WTC11 (cell line): Measurements from ENCODE around the gene ZNF850. TPM values are rescaled to one million over a fixed set of nuclear protein-coding genes. Genes with fewer than 3 reads are reported as not detected.

Experiments used
- CREM ChIP-seq: sonication (generic); formaldehyde crosslinking; IDR thresholded peaks from 2 replicates; pipeline ENCODE4 v1.8.1; 2022; ENCODE audit warnings: mild to moderate bottlenecking, missing genetic modification reagents, moderate library complexity
- CTCF ChIP-seq: fragments of 200-600 bp; IDR thresholded peaks from 2 replicates; pipeline ENCODE4 v1.8.0; 2022; ENCODE audit warnings: antibody characterized with exemption
- E2F5 ChIP-seq: sonication (generic); formaldehyde crosslinking; IDR thresholded peaks from 2 replicates; pipeline ENCODE4 v1.8.1; 2022; ENCODE audit warnings: mild to moderate bottlenecking, moderate library complexity, missing genetic modification reagents
- ELF4 ChIP-seq: sonication (generic); formaldehyde crosslinking; IDR thresholded peaks from 2 replicates; pipeline ENCODE4 v1.8.1; 2022; ENCODE audit warnings: low read depth, mild to moderate bottlenecking, moderate library complexity, missing genetic modification reagents
- ESRRA ChIP-seq: sonication (generic); formaldehyde crosslinking; IDR thresholded peaks from 2 replicates; pipeline ENCODE4 v1.8.1; 2022; ENCODE audit warnings: mild to moderate bottlenecking, missing genetic modification reagents, borderline replicate concordance
- FOXP4 ChIP-seq: sonication (generic); formaldehyde crosslinking; IDR thresholded peaks from 2 replicates; pipeline ENCODE4 v1.8.0; 2022; ENCODE audit warnings: mild to moderate bottlenecking, missing genetic modification reagents
- GABPB1 ChIP-seq: sonication (generic); formaldehyde crosslinking; IDR thresholded peaks from 2 replicates; pipeline ENCODE4 v1.8.1; 2023; ENCODE audit warnings: mild to moderate bottlenecking, missing genetic modification reagents
- GRHL2 ChIP-seq: fragments of 250-450 bp; sonication (Bioruptor Pico); IDR thresholded peaks from 2 replicates; pipeline ENCODE4 v1.8.0; 2022; ENCODE audit warnings: mild to moderate bottlenecking, moderate library complexity; ENCODE audit not compliant: insufficient replicate concordance, severe bottlenecking
- HMGA2 ChIP-seq: fragments of 250-450 bp; sonication (Bioruptor Pico); IDR thresholded peaks from 2 replicates; pipeline ENCODE4 v1.4.0; 2021; ENCODE audit warnings: mild to moderate bottlenecking, moderate library complexity
- IRF1 ChIP-seq: sonication (generic); formaldehyde crosslinking; IDR thresholded peaks from 2 replicates; pipeline ENCODE4 v1.8.0; 2023; ENCODE audit warnings: missing genetic modification reagents
- JUN ChIP-seq: sonication (generic); formaldehyde crosslinking; IDR thresholded peaks from 2 replicates; pipeline ENCODE4 v1.8.0; 2023; ENCODE audit warnings: mild to moderate bottlenecking, missing genetic modification reagents
- MAX ChIP-seq: sonication (generic); formaldehyde crosslinking; IDR thresholded peaks from 2 replicates; pipeline ENCODE4 v1.8.0; 2022; ENCODE audit warnings: mild to moderate bottlenecking, missing genetic modification reagents
- MYBL2 ChIP-seq: sonication (generic); formaldehyde crosslinking; IDR thresholded peaks from 2 replicates; pipeline ENCODE4 v1.8.1; 2023; ENCODE audit warnings: mild to moderate bottlenecking, moderate library complexity, missing genetic modification reagents
- NR2C2 ChIP-seq: sonication (generic); formaldehyde crosslinking; IDR thresholded peaks from 2 replicates; pipeline ENCODE4 v1.8.0; 2022; ENCODE audit warnings: mild to moderate bottlenecking, missing genetic modification reagents
- PRDM15 ChIP-seq: sonication (generic); formaldehyde crosslinking; IDR thresholded peaks from 2 replicates; pipeline ENCODE4 v1.8.0; 2022; ENCODE audit warnings: missing genetic modification reagents
- PREB ChIP-seq: sonication (generic); formaldehyde crosslinking; IDR thresholded peaks from 2 replicates; pipeline ENCODE4 v1.8.1; 2022; ENCODE audit warnings: mild to moderate bottlenecking, missing genetic modification reagents, moderate library complexity, borderline replicate concordance
- SOX15 ChIP-seq: fragments of 250-450 bp; sonication (Bioruptor Pico); IDR thresholded peaks from 2 replicates; pipeline ENCODE4 v1.9.0; 2021; ENCODE audit warnings: mild to moderate bottlenecking
- STAT6 ChIP-seq: sonication (generic); formaldehyde crosslinking; conservative IDR thresholded peaks from 2 replicates; pipeline ENCODE4 v1.8.1; 2023; ENCODE audit warnings: mild to moderate bottlenecking, low read depth, missing genetic modification reagents, moderate library complexity
- TP53 ChIP-seq: sonication (generic); formaldehyde crosslinking; IDR thresholded peaks from 2 replicates; pipeline ENCODE4 v1.8.1; 2023; ENCODE audit warnings: mild to moderate bottlenecking, missing genetic modification reagents
- USF1 ChIP-seq: sonication (generic); formaldehyde crosslinking; IDR thresholded peaks from 2 replicates; pipeline ENCODE4 v1.8.0; 2022; ENCODE audit warnings: mild to moderate bottlenecking, missing genetic modification reagents
- ZNF317 ChIP-seq: sonication (generic); formaldehyde crosslinking; IDR thresholded peaks from 2 replicates; pipeline ENCODE4 v1.8.1; 2023; ENCODE audit warnings: low read depth, mild to moderate bottlenecking, moderate library complexity, missing genetic modification reagents, borderline replicate concordance
- ZNF396 ChIP-seq: fragments of 250-450 bp; sonication (Bioruptor Pico); IDR thresholded peaks from 2 replicates; pipeline ENCODE4 v1.8.0; 2021; ENCODE audit warnings: mild to moderate bottlenecking, moderate library complexity, borderline replicate concordance
- ZNF423 ChIP-seq: fragments of 250-450 bp; sonication (Bioruptor Pico); IDR thresholded peaks from 2 replicates; pipeline ENCODE4 v2.1.2; 2022; ENCODE audit warnings: mild to moderate bottlenecking, moderate library complexity
- total RNA-seq: library from RNA; stranded (reverse); gene quantifications from 3 replicates; pipeline ENCODE4 v1.2.3, GENCODE V29; 2021

The ZNF850 gene
- total RNA-seq, 1 experiment from 2014 or later: 65.9 TPM

GRCh38 chr19:36687214-36688056 is 85.2 kb downstream of the ZNF850 start, which contains the start of gene ZNF567 (continued):
- peak; percentile 68 for TF ChIP-seq E2F5 (CRISPR knock-in tag)
- no peak for TF ChIP-seq CTCF
- TF ChIP-seq HMGA2 (CRISPR knock-in tag): no peak
- no peak for TF ChIP-seq ELF4 (CRISPR knock-in tag)
- no peak for TF ChIP-seq JUN
- no peak for TF ChIP-seq PREB (CRISPR knock-in tag)
- TF ChIP-seq PRDM15: no peak
- TF ChIP-seq GABPB1 (CRISPR knock-in tag): peak; percentile 63
- no peak for TF ChIP-seq USF1 (CRISPR knock-in tag)
- TF ChIP-seq ESRRA: no peak
- peak; percentile 92 for TF ChIP-seq NR2C2 (CRISPR knock-in tag)
- TF ChIP-seq SOX15 (CRISPR knock-in tag): no peak
- TF ChIP-seq MAX (CRISPR knock-in tag): peak; percentile 84; the same call in 1 of the 2 replicates
- TF ChIP-seq CREM (CRISPR knock-in tag): peak; percentile 61; the same call in 1 of the 2 replicates
- peak; percentile 55; the same call in 1 of the 2 replicates for TF ChIP-seq FOXP4 (CRISPR knock-in tag)
- TF ChIP-seq MYBL2 (CRISPR knock-in tag): no peak
- no peak for TF ChIP-seq IRF1 (CRISPR knock-in tag)
- 0 out of 2 replicates have a peak, but pooled peaks have one; percentile 46 for TF ChIP-seq TP53 (CRISPR knock-in tag)
- TF ChIP-seq GRHL2 (CRISPR knock-in tag): no peak
- no peak for TF ChIP-seq STAT6 (CRISPR knock-in tag)
- TF ChIP-seq ZNF317 (CRISPR knock-in tag): no peak
- TF ChIP-seq ZNF423 (CRISPR knock-in tag): no peak
- TF ChIP-seq ZNF396 (CRISPR knock-in tag): no peak
